Measurements from ENCODE around the gene COMT. TPM values are rescaled to one million over a fixed set of nuclear protein-coding genes. Genes with fewer than 3 reads are reported as not detected.
"Not testable (repeated sequence)": the region's sequence is repeated elsewhere in the genome, so short reads cannot be mapped to it uniquely, and the experiment has no call there.

Gene COMT
- total RNA-seq, 1 donor from 2014 or later = 34.8 TPM

- H3K4me3 Mint-ChIP-seq (ENCODE audit: unreplicated experiment) = no peak overlapping the region
- peaks cover 24% of the 10 kb centered on the region for H3K4me1 Mint-ChIP-seq (ENCODE audit: low read depth, unreplicated experiment)
- H3K27ac Mint-ChIP-seq (ENCODE audit: unreplicated experiment) = no peak overlapping the region
- no peak for TF ChIP-seq CTCF (IDR thresholded peaks at IDR 0.05; ENCODE audit: partially characterized antibody, unreplicated experiment)
- H3K36me3 Mint-ChIP-seq (ENCODE audit: unreplicated experiment) = no peaks in the 10 kb centered on the region
- no peak for DNase-seq
- peaks cover 7% of the 10 kb centered on the region for H3K9me3 Mint-ChIP-seq (ENCODE audit: unreplicated experiment)
- H3K27me3 Mint-ChIP-seq (ENCODE audit: unreplicated experiment) = peaks cover 13% of the 10 kb centered on the region
These were observed 36.0 kb upstream of the COMT start for GRCh38 chr22:19905347-19906276.

DNA sequence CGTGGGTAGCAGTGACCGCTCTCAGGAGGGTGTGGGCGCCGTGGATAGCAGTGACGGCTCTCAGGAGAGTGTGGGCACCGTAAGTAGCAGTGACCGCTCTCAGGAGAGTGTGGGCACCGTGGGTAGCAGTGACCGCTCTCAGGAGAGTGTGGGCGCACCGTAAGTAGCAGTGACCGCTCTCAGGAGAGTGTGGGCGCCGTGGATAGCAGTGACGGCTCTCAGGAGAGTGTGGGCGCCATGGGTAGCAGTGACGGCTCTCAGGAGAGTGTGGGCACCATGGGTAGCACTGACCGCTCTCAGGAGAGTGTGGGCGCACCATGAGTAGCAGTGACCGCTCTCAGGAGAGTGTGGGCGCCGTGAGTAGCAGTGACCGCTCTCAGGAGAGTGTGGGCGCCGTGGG, 34.7 kb upstream of the COMT start:
- peaks cover 19% of the 10 kb centered on the region for H3K4me1 Mint-ChIP-seq (ENCODE audit: low read depth, unreplicated experiment)
- not testable (repeated sequence) for DNase-seq; H3K9me3 Mint-ChIP-seq (ENCODE audit: unreplicated experiment); H3K36me3 Mint-ChIP-seq (ENCODE audit: unreplicated experiment); H3K4me3 Mint-ChIP-seq (ENCODE audit: unreplicated experiment); H3K27ac Mint-ChIP-seq (ENCODE audit: unreplicated experiment)
- peaks cover 13% of the 10 kb centered on the region for H3K27me3 Mint-ChIP-seq (ENCODE audit: unreplicated experiment)

- DNase-seq; H3K4me3 Mint-ChIP-seq (ENCODE audit: unreplicated experiment); H3K27ac Mint-ChIP-seq (ENCODE audit: unreplicated experiment); H3K9me3 Mint-ChIP-seq (ENCODE audit: unreplicated experiment); H3K36me3 Mint-ChIP-seq (ENCODE audit: unreplicated experiment): not testable (repeated sequence)
- Mint-ChIP-seq H3K27me3 (ENCODE audit: unreplicated experiment) (peaks cover 13% of the 10 kb centered on the region), H3K4me1 (ENCODE audit: low read depth, unreplicated experiment) (peaks cover 10% of the 10 kb centered on the region)
These were observed 33.7 kb upstream of the COMT start for GRCh38 chr22:19907902-19908301.

- peaks cover 7% of the 10 kb centered on the region for H3K4me1 Mint-ChIP-seq (ENCODE audit: low read depth, unreplicated experiment)
- TF ChIP-seq CTCF (IDR thresholded peaks at IDR 0.05; ENCODE audit: partially characterized antibody, unreplicated experiment) = peak; percentile 77
- H3K27me3 Mint-ChIP-seq (ENCODE audit: unreplicated experiment) = peaks cover 13% of the 10 kb centered on the region
- peaks cover 3% of the 10 kb centered on the region for H3K9me3 Mint-ChIP-seq (ENCODE audit: unreplicated experiment)
- peak; percentile 89 for DNase-seq
- no peak overlapping the region for H3K4me3 Mint-ChIP-seq (ENCODE audit: unreplicated experiment)
- H3K36me3 Mint-ChIP-seq (ENCODE audit: unreplicated experiment) = peaks cover 6% of the 10 kb centered on the region
- no peak overlapping the region for H3K27ac Mint-ChIP-seq (ENCODE audit: unreplicated experiment)
These were observed 32.0 kb upstream of the COMT start for GRCh38 chr22:19909350-19910179.

DNA sequence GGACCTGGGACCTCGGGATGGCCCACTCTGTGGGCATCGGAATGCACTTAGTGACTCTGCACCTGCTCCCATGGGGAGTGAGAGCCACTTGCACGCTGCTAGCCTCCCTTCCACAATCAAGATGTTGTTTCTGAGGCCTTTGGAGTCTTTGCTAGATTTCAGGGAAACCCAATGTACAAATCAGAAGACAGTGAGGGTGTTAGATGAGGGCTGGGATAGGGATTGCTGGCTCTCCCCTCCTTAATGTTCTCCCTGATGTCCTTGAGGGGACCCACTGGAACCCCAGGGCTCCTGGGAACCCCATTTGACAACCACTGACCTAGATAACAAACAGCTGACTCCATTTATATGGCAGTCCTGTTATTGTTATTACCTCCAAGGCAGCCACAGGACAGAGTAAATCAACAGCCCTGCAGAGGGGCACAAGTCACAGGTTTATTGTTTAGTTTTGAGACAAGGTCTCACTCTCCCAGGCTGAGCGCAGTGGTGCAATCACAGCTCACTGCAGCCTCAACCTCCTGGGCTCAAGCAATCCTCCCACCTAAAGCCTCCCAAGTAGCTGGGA, 31.3 kb upstream of the COMT start:
- Mint-ChIP-seq H3K9me3 (ENCODE audit: unreplicated experiment) (peaks cover 3% of the 10 kb centered on the region), H3K4me1 (ENCODE audit: low read depth, unreplicated experiment) (peaks cover 4% of the 10 kb centered on the region), H3K27me3 (ENCODE audit: unreplicated experiment) (peaks cover 16% of the 10 kb centered on the region), H3K4me3 (ENCODE audit: unreplicated experiment) (no peak overlapping the region), H3K27ac (ENCODE audit: unreplicated experiment) (no peak overlapping the region), H3K36me3 (ENCODE audit: unreplicated experiment) (peaks cover 6% of the 10 kb centered on the region)
- DNase-seq = no peak
- peak; percentile 7 for TF ChIP-seq CTCF (IDR thresholded peaks at IDR 0.05; ENCODE audit: partially characterized antibody, unreplicated experiment)

All from glutamatergic neuron (in vitro differentiated cells).